Smooth muscle cell of the pulmonary artery (primary cell): ENCODE measurements around the gene POMZP3. TPM values are rescaled to one million over a fixed set of nuclear protein-coding genes. Genes with fewer than 3 reads are reported as not detected.

ENCODE experiments used
- total RNA-seq: library from RNA; depleted of rRNA; stranded (reverse); fragments of >200 nt; gene quantifications from 2 replicates; pipeline ENCODE4 v1.2.3, GENCODE V29; 2014

The POMZP3 gene
- 1.5 and 3.5 TPM in 2 replicates for total RNA-seq

DNA sequence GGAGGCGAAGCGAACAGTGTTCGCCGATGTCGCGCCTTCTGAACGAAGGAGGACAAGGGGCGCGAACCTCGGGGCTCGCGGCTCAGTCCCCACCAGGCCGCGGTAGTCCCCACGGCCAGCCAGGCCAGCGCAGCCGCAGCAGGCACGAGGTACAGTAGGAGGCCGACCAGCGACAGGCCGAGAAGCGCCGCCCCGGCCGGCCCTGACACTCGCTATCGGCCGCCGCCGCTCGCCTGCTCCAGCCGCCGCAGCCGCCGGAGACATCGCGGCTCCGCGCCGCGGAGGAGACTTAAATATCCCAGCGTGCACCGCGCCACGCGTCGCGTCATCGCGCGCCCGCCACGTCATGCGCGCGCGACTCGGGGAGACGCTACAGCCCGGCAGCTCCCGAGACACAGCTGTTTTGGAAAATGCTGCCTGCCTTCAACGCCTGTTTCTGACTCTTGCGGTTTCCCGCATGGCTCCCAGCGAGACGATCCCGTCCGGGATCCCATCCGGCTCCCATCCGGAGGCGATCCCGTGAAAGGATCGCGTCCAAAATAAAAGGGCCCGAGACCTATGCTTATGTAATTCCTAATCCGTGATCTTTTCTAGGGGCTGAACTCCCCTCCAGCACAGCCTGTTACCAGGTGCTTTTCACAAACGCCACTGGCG lies at the start of gene POMZP3:
Gene POMZP3 (minus strand): TSS at position 291 of the 654 bp plus-strand sequence. CDS start 1,215 bp downstream, outside the sequence.

Other genes starting within 250 kb of the POMZP3 start
- gene SSC4D, start 217.6 kb downstream of the POMZP3 start, total RNA-seq = 0.40 and 0.65 TPM in 2 replicates
- gene ZP3, start 202.3 kb downstream of the POMZP3 start, total RNA-seq = 3.0 and 3.8 TPM in 2 replicates
- gene DTX2, start 165.6 kb downstream of the POMZP3 start, total RNA-seq = 7.6 and 9.8 TPM in 2 replicates
- 0.39 and 0.46 TPM in 2 replicates for gene UPK3B, start 116.7 kb downstream of the POMZP3 start, total RNA-seq
- gene SPDYE16, start 84.0 kb downstream of the POMZP3 start, total RNA-seq = not detected in 2 replicates